WERI-Rb-1 (cell line): ENCODE measurements around the gene USP36.
"Not testable (repeated sequence)": the region's sequence is repeated elsewhere in the genome, so short reads cannot be mapped to it uniquely, and the experiment has no call there.

Experiments used
- DNase-seq: peaks from one replicate; pipeline ENCODE4 v3.0.0-alpha.2; 2020
- H3K27ac ChIP-seq: fragments of 250-450 bp; sonication (Bioruptor Pico); 2 replicates; pipeline ENCODE4 v1.5.1; 2020; ENCODE audit warnings: mild to moderate bottlenecking, moderate library complexity
- H3K27me3 ChIP-seq: fragments of 250-450 bp; sonication (Bioruptor Pico); 2 replicates; pipeline ENCODE4 v1.5.1; 2021; ENCODE audit warnings: mild to moderate bottlenecking, low read depth, moderate library complexity; ENCODE audit not compliant: insufficient read depth, severe bottlenecking
- H3K36me3 ChIP-seq: fragments of 250-450 bp; sonication (Bioruptor Pico); 2 replicates; pipeline ENCODE4 v1.5.1; 2020; ENCODE audit warnings: mild to moderate bottlenecking, moderate library complexity
- H3K4me3 ChIP-seq: 2 replicates; pipeline ENCODE4 v1.5.1; 2011; ENCODE audit warnings: low read depth, mild to moderate bottlenecking, control low read depth, low read length
- H3K9me3 ChIP-seq: fragments of 250-450 bp; sonication (Bioruptor Pico); 2 replicates; pipeline ENCODE4 v1.5.1; 2021; ENCODE audit warnings: mild to moderate bottlenecking, moderate library complexity; ENCODE audit not compliant: severe bottlenecking
- CTCF ChIP-seq: IDR thresholded peaks from 2 replicates; pipeline ENCODE4 v1.5.1; 2011; ENCODE audit warnings: low read depth, mild to moderate bottlenecking, control low read depth, inconsistent platforms, low read length

The USP36 gene

GRCh38 chr17:78840780-78841611 is at the start of gene USP36:
USP36 (minus strand) TSS chr17:78840814; CDS start chr17:78836363, 4,451 bp downstream.
- TF ChIP-seq CTCF: peak; percentile 25; the same call in 1 of the 2 replicates
- Histone ChIP-seq H3K27ac (peak within 1 kb of the TSS; percentile 95), H3K9me3 (no peaks in the 10 kb centered on the region), H3K4me3 (peak within 1 kb of the TSS; percentile 78), H3K36me3 (peaks cover 28% of the 10 kb centered on the region), H3K27me3 (no peaks in the 10 kb centered on the region)
- DNase-seq: peak; percentile 100

- Histone ChIP-seq H3K27ac (peak overlapping the region; percentile 58), H3K36me3 (peaks cover 17% of the 10 kb centered on the region)
- not testable (repeated sequence) for H3K9me3 ChIP-seq, H3K4me3 ChIP-seq, H3K27me3 ChIP-seq, DNase-seq
Measured at GRCh38 chr17:78890096-78890495, 49.5 kb upstream of the USP36 start.

- peak overlapping the region; percentile 64 for H3K27ac ChIP-seq
- peaks cover 17% of the 10 kb centered on the region for H3K36me3 ChIP-seq
- peak; percentile 91 for DNase-seq
- no peak for TF ChIP-seq CTCF
- H3K4me3 ChIP-seq: no peak overlapping the region
- no peaks in the 10 kb centered on the region for H3K9me3 ChIP-seq
- H3K27me3 ChIP-seq: no peaks in the 10 kb centered on the region
Measured at GRCh38 chr17:78889531-78889930, 48.9 kb upstream of the USP36 start.

- no peak for DNase-seq
- H3K36me3 ChIP-seq: peaks cover 17% of the 10 kb centered on the region
- no peaks in the 10 kb centered on the region for H3K27me3 ChIP-seq
- TF ChIP-seq CTCF: no peak
- peak overlapping the region; percentile 64 for H3K27ac ChIP-seq
- H3K9me3 ChIP-seq: no peaks in the 10 kb centered on the region
- H3K4me3 ChIP-seq: peak overlapping the region; percentile 12; the same call in 1 of the 2 replicates
Measured at GRCh38 chr17:78888941-78889518, 48.4 kb upstream of the USP36 start.

GRCh38 chr17:78886954-78887353 is 46.3 kb upstream of the USP36 start:
- Histone ChIP-seq H3K9me3 (no peaks in the 10 kb centered on the region), H3K36me3 (peaks cover 11% of the 10 kb centered on the region; the same call in 1 of the 2 replicates), H3K27ac (no peak overlapping the region), H3K27me3 (no peaks in the 10 kb centered on the region), H3K4me3 (no peak overlapping the region)
- TF ChIP-seq CTCF: no peak
- DNase-seq: no peak

GRCh38 chr17:78885956-78886355 is 45.3 kb upstream of the USP36 start:
- H3K36me3 ChIP-seq: peaks cover 8% of the 10 kb centered on the region
- no peaks in the 10 kb centered on the region for H3K9me3 ChIP-seq
- no peaks in the 10 kb centered on the region for H3K27me3 ChIP-seq
- no peak overlapping the region for H3K4me3 ChIP-seq
- DNase-seq: no peak
- TF ChIP-seq CTCF: no peak
- no peak overlapping the region for H3K27ac ChIP-seq
